Measurements from ENCODE around the gene ETV5.

Gene ETV5

GRCh38 chr3:185998136-185998535, 110.8 kb downstream of the ETV5 start:
- TF ChIP-seq CTCF (IDR thresholded peaks at IDR 0.05; ENCODE audit: control extremely low read depth, extremely low read depth, low read depth, missing control alignments): no peak
- POLR2A ChIA-PET: no interaction called here
- CTCF ChIA-PET: interaction anchor here (1.0 kb wide), 1 partner anchor 15 kb away, joined by 4 read pairs; no protein-coding TSS in a partner anchor
- no peak for DNase-seq (ENCODE audit: extremely low spot score)

GRCh38 chr3:185997130-185997529, 111.8 kb downstream of the ETV5 start:
- no peak for TF ChIP-seq CTCF (IDR thresholded peaks at IDR 0.05; ENCODE audit: control extremely low read depth, extremely low read depth, low read depth, missing control alignments)
- no peak for DNase-seq (ENCODE audit: extremely low spot score)
- ChIA-PET POLR2A (no interaction called here), CTCF (interaction anchor here (0.9 to 1.8 kb wide), 5 partner anchors 10 to 259 kb away, joined by 4 to 7 read pairs (median 4); no protein-coding TSS in a partner anchor)

All from GM10248 (cell line).